HEK293T (cell line): ENCODE data around the gene FUT7.

Experiments
- ARNT ChIP-seq: fragments of 450-650 bp; IDR thresholded peaks from 2 replicates; pipeline ENCODE4 v1.6.1; 2017; ENCODE audit warnings: mild to moderate bottlenecking
- BHLHE40 ChIP-seq: fragments of 450-650 bp; IDR thresholded peaks from 2 replicates; pipeline ENCODE4 v1.6.1; 2016; ENCODE audit warnings: mild to moderate bottlenecking, moderate library complexity, borderline replicate concordance
- ELF4 ChIP-seq: fragments of 450-650 bp; IDR thresholded peaks from 2 replicates; pipeline ENCODE4 v1.6.1; 2017; ENCODE audit warnings: antibody characterized with exemption
- FOXM1 ChIP-seq: fragments of 450-650 bp; IDR thresholded peaks from 2 replicates; pipeline ENCODE4 v1.6.1; 2017; ENCODE audit warnings: mild to moderate bottlenecking, borderline replicate concordance
- HDGF ChIP-seq: fragments of 450-650 bp; IDR thresholded peaks from 2 replicates; pipeline ENCODE4 v1.6.1; 2017; ENCODE audit warnings: antibody characterized with exemption, borderline replicate concordance
- NFRKB ChIP-seq: fragments of 450-650 bp; IDR thresholded peaks from 2 replicates; pipeline ENCODE4 v1.6.1; 2016; ENCODE audit warnings: mild to moderate bottlenecking, moderate library complexity
- PKNOX1 ChIP-seq: fragments of 450-650 bp; IDR thresholded peaks from 2 replicates; pipeline ENCODE4 v1.6.1; 2016
- SP1 ChIP-seq: fragments of 450-650 bp; IDR thresholded peaks from 2 replicates; pipeline ENCODE4 v1.6.1; 2017
- SUZ12 ChIP-seq: fragments of 450-650 bp; IDR thresholded peaks from 2 replicates; pipeline ENCODE4 v1.6.1; 2016; ENCODE audit warnings: mild to moderate bottlenecking
- TARDBP ChIP-seq: fragments of 450-650 bp; IDR thresholded peaks from 2 replicates; pipeline ENCODE4 v1.6.1; 2016
- ZNF384 ChIP-seq: fragments of 450-650 bp; IDR thresholded peaks from 2 replicates; pipeline ENCODE4 v1.6.1; 2016

DNA sequence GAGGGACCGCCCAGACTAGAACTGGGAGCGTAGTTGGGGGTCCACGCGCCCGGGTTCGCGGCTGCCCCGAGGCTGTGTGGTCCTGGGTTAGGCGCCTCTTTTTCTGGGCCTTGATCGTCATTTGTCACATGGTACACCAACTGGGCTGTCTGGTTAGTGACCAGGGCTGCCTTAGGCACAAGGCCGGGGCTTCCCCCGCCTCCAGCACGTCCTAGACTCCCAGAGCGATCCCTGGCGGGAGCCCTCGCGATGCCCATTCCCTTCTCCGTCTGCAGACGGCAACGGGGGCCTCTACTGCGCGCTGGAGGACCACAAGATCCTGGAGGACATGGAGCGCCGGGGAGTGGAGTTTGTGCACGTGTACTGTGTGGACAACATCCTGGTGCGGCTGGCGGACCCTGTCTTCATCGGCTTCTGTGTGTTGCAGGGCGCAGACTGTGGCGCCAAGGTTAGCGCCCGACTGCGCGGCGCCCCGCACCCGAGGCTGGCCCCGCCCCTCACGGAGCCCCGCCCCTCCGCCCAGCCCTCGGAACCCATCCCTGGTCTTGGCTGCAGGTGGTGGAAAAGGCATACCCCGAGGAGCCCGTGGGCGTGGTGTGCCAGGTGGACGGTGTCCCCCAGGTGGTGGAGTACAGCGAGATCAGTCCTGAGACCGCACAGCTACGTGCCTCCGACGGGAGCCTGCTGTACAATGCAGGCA, 47.0 kb upstream of the FUT7 start:
- no peak for TF ChIP-seq HDGF
- TF ChIP-seq BHLHE40, result no peak
- no peak for TF ChIP-seq SUZ12
- TF ChIP-seq ELF4, result no peak
- TF ChIP-seq FOXM1, result no peak
- TF ChIP-seq NFRKB, result no peak
- no peak for TF ChIP-seq PKNOX1
- no peak for TF ChIP-seq ZNF384
- TF ChIP-seq TARDBP, result no peak
- no peak for TF ChIP-seq ARNT
- no peak for TF ChIP-seq SP1
